ENCODE results near the gene PRR33. TPM values are rescaled to one million over a fixed set of nuclear protein-coding genes. Genes with fewer than 3 reads are reported as not detected.

PRR33 gene
- total RNA-seq, 4 donors from 2014 or later, result not detected

- TF ChIP-seq POLR2AphosphoS5 (IDR thresholded peaks at IDR 0.05) (no peak), EP300 (IDR thresholded peaks at IDR 0.05) (no peak), POLR2A (IDR thresholded peaks at IDR 0.05) (no peak)
- TF ChIP-seq, protein P1, sequence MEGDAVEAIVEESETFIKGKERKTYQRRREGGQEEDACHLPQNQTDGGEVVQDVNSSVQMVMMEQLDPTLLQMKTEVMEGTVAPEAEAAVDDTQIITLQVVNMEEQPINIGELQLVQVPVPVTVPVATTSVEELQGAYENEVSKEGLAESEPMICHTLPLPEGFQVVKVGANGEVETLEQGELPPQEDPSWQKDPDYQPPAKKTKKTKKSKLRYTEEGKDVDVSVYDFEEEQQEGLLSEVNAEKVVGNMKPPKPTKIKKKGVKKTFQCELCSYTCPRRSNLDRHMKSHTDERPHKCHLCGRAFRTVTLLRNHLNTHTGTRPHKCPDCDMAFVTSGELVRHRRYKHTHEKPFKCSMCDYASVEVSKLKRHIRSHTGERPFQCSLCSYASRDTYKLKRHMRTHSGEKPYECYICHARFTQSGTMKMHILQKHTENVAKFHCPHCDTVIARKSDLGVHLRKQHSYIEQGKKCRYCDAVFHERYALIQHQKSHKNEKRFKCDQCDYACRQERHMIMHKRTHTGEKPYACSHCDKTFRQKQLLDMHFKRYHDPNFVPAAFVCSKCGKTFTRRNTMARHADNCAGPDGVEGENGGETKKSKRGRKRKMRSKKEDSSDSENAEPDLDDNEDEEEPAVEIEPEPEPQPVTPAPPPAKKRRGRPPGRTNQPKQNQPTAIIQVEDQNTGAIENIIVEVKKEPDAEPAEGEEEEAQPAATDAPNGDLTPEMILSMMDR (IDR thresholded peaks at IDR 0.05), result no peak
- no peak overlapping the region for H3K4me3 ChIP-seq
- H3K4me1 ChIP-seq, result peaks cover 0 to 31% (median 2%) of the 10 kb centered on the region in 3 donors
- no peaks in the 10 kb centered on the region for H3K36me3 ChIP-seq
- H3K27me3 ChIP-seq, result no peaks in the 10 kb centered on the region
- 72% methylated on average over 11 of the region's 14 CpGs; no CpG with 5 or more reads in 1 of the 2 donors for WGBS, 2 donors (ENCODE audit: low coverage in 1 of 2)
- no peaks in the 10 kb centered on the region for H3K9me3 ChIP-seq
- no peak for ATAC-seq
- H3K27ac ChIP-seq, result peak overlapping the region in 3 of 4 donors; percentile 63 to 80 (median 77)
These were observed 15.1 kb upstream of the PRR33 start for GRCh38 chr11:1906611-1907423.

GRCh38 chr11:1906181-1906580 lies 14.5 kb upstream of the PRR33 start:
- Histone ChIP-seq H3K9me3 (no peaks in the 10 kb centered on the region), H3K4me3 (no peak overlapping the region), H3K27ac (peak overlapping the region in 3 of 4 donors; percentile 37 to 77 (median 63)), H3K27me3 (no peaks in the 10 kb centered on the region), H3K4me1 (peaks cover 0 to 31% (median 2%) of the 10 kb centered on the region in 3 donors), H3K36me3 (no peaks in the 10 kb centered on the region)
- WGBS, 2 donors (ENCODE audit: low coverage in 1 of 2), result 30 to 74% methylated on average over 4 to 5 of the region's 5 CpGs
- TF ChIP-seq EP300 (IDR thresholded peaks at IDR 0.05) (no peak), POLR2AphosphoS5 (IDR thresholded peaks at IDR 0.05) (no peak), POLR2A (IDR thresholded peaks at IDR 0.05) (no peak)
- TF ChIP-seq, protein P1 (IDR thresholded peaks at IDR 0.05), result no peak
- ATAC-seq, result no peak

DNA sequence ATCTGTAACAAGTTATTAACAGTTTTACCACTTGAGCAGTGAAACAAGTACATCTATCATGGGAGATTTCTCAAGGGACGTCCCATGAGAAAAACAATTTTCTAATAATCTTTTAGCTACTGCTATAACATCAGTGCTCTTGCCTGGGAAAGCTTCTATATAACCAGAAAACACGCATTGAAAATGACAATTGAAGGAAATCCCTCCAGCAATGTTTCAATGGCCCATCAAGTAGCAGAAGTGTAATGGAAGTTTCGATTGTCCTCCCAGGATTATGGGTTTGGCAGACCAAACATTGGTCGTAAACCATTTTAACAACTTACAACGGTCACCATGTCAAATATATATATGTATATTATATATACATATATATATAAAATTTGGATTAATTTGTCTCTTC lies 8.0 kb upstream of the PRR33 start:
- Histone ChIP-seq H3K9me3 (no peaks in the 10 kb centered on the region), H3K4me3 (no peak overlapping the region), H3K4me1 (no peaks in the 10 kb centered on the region), H3K27me3 (peaks cover 5% of the 10 kb centered on the region), H3K36me3 (no peaks in the 10 kb centered on the region), H3K27ac (no peak overlapping the region)
- WGBS, 2 donors (ENCODE audit: low coverage in 1 of 2), result 83 to 85% methylated on average over 5 of the region's 5 CpGs
- ATAC-seq, result no peak
- TF ChIP-seq POLR2AphosphoS5 (IDR thresholded peaks at IDR 0.05), result no peak
- no peak for TF ChIP-seq POLR2A (IDR thresholded peaks at IDR 0.05)
- TF ChIP-seq, protein P1 (IDR thresholded peaks at IDR 0.05), result no peak
- no peak for TF ChIP-seq EP300 (IDR thresholded peaks at IDR 0.05)

- H3K27ac ChIP-seq, result no peak overlapping the region
- H3K4me1 ChIP-seq, result no peaks in the 10 kb centered on the region
- 100% methylated on average over 1 of the region's 4 CpGs; no CpG with 5 or more reads in 1 of the 2 donors for WGBS, 2 donors (ENCODE audit: low coverage in 1 of 2)
- peaks cover 5% of the 10 kb centered on the region for H3K27me3 ChIP-seq
- no peaks in the 10 kb centered on the region for H3K9me3 ChIP-seq
- no peak for TF ChIP-seq POLR2A (IDR thresholded peaks at IDR 0.05)
- no peak for TF ChIP-seq EP300 (IDR thresholded peaks at IDR 0.05)
- TF ChIP-seq POLR2AphosphoS5 (IDR thresholded peaks at IDR 0.05), result no peak
- TF ChIP-seq, protein P1 (IDR thresholded peaks at IDR 0.05), result no peak
- H3K4me3 ChIP-seq, result no peak overlapping the region
- H3K36me3 ChIP-seq, result no peaks in the 10 kb centered on the region
- ATAC-seq, result no peak
These were observed 7.4 kb upstream of the PRR33 start for GRCh38 chr11:1899090-1899489.

DNA sequence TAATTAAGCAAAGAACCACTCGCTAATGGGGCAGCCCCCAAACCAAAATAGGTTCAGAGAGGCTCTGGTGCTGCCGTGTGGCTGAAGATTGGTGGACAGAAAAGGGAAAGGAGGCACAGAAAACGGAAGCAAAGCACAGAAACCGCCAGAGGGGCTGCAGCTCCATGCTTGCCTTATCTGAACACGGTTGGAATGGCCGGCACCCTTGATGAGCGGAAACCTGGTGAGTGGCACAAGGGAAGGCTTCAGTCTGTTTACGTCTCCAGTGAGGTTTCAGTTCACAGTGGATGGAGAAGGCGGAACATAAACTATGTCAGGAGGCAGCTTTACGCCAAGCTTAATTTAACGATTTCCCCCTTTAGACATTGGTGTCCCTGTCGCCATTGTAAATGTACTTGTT lies 5.2 kb upstream of the PRR33 start:
- Histone ChIP-seq H3K4me3 (no peak overlapping the region), H3K27me3 (peaks cover 6% of the 10 kb centered on the region), H3K4me1 (no peaks in the 10 kb centered on the region), H3K36me3 (no peaks in the 10 kb centered on the region), H3K27ac (no peak overlapping the region), H3K9me3 (no peaks in the 10 kb centered on the region)
- WGBS, 2 donors (ENCODE audit: low coverage in 1 of 2), result 54 to 83% methylated on average over 8 to 10 of the region's 12 CpGs
- TF ChIP-seq POLR2A (IDR thresholded peaks at IDR 0.05), result no peak
- ATAC-seq, result no peak
